Transverse colon (tissue), 4 donors: ENCODE measurements around the gene PLA2G2C.

Experiments
- EP300 ChIP-seq: sonication (generic); formaldehyde crosslinking; IDR thresholded peaks from one replicate; pipeline ENCODE4 v1.6.1; 2017; ENCODE audit warnings: antibody characterized with exemption, low read depth
- POLR2A ChIP-seq: fragments of 450-650 bp; IDR thresholded peaks from one replicate; pipeline ENCODE4 v1.6.1; 2016; ENCODE audit warnings: antibody characterized with exemption, mild to moderate bottlenecking, moderate library complexity
- POLR2AphosphoS5 ChIP-seq, 3 donors: sonication (generic); formaldehyde crosslinking; IDR thresholded peaks; one replicate each; pipeline ENCODE4 v1.6.1; 2016; ENCODE audit warnings: antibody characterized with exemption in 3 of 3
- TF ChIP-seq, protein P1 (sequence below), 5 experiments: fragments of 200-600 bp in 3 of 5; fragments of 450-650 bp in 2 of 5; sonication (generic) in 3 of 5; IDR thresholded peaks; 1 replicate in 2 of 5; 2 replicates in 3 of 5; pipeline ENCODE4 v1.5.1; 2016 to 2017; ENCODE audit warnings: antibody characterized with exemption in 5 of 5, inconsistent platforms in 3 of 5, mild to moderate bottlenecking in 2 of 5, moderate library complexity in 1 of 5

DNA sequence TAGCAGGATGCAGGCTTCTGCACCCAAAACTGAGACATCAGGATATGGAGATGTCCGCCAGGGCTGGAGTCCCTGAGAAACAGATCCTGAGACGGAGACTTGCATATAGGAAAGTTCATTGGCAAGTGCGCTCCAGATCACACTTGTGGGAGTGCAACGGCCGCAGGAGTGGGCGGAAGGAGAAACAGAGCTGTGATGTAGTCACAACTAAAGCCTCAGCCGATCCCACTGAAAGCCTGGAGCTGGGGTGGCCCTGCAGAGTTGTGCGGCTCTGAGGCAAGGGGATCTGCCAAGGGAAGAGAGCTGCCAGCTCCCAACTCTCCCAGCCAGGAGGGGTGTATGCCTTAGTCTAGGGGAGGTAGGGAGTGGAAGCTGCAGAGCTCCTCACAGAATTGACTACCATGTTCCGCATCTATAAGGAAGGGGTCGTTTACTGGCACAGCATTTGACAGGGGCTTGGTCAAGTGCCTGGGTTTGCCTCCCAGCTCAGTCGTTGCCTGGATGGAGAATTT, 42.1 kb upstream of the PLA2G2C start:
- TF ChIP-seq, protein P1, sequence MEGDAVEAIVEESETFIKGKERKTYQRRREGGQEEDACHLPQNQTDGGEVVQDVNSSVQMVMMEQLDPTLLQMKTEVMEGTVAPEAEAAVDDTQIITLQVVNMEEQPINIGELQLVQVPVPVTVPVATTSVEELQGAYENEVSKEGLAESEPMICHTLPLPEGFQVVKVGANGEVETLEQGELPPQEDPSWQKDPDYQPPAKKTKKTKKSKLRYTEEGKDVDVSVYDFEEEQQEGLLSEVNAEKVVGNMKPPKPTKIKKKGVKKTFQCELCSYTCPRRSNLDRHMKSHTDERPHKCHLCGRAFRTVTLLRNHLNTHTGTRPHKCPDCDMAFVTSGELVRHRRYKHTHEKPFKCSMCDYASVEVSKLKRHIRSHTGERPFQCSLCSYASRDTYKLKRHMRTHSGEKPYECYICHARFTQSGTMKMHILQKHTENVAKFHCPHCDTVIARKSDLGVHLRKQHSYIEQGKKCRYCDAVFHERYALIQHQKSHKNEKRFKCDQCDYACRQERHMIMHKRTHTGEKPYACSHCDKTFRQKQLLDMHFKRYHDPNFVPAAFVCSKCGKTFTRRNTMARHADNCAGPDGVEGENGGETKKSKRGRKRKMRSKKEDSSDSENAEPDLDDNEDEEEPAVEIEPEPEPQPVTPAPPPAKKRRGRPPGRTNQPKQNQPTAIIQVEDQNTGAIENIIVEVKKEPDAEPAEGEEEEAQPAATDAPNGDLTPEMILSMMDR (IDR thresholded peaks at IDR 0.05), result no peak
- TF ChIP-seq POLR2AphosphoS5 (IDR thresholded peaks at IDR 0.05) (no peak), POLR2A (no peak), EP300 (no peak)
